GM21786 (cell line): Measurements from ENCODE around the gene NRIP3.

Experiments
- ATAC-seq: cut with Tn5 transposase; IDR thresholded peaks from one replicate; pipeline ENCODE4 v1.9.1; 2021; ENCODE audit not compliant: unreplicated experiment

The NRIP3 gene

DNA sequence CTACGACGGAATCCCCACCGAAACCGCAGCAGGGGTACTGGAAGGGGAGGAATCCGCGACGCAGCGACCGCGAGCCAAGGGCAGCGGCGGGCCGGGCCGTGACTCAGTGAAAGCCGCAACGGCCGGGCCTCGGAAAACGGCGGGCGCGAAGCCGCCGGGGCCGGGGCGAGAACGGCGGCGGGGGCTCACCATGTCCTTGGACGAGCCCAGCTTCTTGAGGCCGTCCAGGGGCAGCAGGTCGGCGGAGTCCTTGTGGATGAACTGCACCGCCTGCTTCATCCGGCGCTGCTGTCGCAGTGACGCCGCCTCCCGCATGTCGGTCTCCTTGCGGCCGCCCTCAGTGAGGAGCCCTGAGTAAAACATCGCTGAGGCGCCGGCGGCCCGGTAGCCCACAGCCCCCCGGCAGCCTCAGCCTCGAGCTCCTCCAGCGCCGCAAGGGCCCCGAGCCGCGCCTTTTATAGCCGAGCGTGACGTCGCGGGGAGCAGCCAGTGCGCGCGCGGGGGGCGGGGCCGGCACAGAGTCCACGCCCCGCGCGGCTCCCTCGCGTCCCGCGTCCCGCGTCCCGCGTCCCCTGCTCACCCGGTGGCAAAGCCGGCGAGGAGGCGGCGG lies at the start of gene NRIP3:
Gene NRIP3, minus strand, starts transcription at position 429 of the 610 bp plus-strand sequence. Its CDS starts 66 bp downstream, at position 363.
- no peak for ATAC-seq

DNA sequence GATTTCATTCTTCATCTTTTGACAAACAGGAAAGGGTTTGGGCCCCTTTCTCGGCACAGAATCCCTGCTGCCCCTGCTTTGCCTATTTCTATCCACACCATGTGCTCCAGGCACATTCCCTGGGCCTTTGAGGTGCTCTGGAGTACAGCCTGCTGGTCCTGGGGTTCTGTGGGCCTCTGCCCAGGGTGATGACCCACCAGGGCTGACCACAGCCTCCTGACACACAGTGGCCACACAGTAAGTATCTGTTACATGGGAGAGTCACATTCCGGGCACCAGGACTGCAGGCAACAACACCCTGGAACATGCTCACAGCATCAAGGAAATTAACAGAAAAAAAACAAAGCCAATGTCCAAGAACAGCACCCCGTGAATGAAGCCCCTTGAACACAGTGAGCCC lies 48.5 kb upstream of the NRIP3 start:
- ATAC-seq: no peak

DNA sequence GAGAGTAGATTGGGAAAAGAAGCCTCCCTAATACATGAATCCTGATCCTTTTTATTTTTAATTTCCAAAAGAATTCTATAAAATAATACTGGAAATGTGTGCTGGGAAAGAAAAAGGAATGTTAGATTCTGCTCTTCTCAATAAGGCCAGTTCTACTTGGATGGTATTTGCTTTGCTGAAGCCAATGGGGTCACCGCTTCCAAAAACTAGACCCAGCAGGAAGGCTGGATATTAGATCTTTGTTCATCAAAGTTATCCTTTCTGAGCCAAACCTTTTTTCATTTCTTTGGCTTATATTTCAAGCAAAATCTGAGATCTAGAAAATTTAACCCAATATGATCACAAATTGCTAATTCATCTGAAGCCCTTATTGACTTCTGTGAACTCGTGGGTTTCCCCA lies 46.2 kb upstream of the NRIP3 start:
- no peak for ATAC-seq

DNA sequence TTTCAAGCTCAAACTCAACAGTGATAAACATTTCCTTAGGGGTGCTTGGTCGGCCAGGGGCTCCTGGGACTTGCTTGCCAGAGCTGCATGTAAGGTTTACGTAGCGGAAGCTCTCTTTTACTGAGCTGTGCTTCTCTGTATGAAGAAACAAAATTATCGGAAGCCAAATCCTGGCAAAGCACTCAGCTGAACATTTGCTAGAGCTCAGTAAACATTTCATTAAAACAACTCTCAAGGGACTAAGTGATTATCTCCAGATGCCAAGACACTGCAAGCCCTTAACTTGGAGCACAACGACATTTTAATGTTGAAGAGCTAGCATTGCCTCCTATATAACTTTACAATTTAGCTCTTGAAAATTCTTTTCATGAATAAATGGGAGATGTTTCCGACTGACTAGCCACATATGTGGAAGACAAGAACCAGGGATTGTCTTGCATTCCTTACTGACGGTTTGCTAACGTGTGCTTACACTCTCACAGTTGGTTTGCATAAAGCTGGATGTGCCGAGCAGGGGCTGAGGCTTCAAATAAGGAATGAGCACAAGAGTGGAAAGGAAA lies 44.2 kb upstream of the NRIP3 start:
- ATAC-seq: no peak

DNA sequence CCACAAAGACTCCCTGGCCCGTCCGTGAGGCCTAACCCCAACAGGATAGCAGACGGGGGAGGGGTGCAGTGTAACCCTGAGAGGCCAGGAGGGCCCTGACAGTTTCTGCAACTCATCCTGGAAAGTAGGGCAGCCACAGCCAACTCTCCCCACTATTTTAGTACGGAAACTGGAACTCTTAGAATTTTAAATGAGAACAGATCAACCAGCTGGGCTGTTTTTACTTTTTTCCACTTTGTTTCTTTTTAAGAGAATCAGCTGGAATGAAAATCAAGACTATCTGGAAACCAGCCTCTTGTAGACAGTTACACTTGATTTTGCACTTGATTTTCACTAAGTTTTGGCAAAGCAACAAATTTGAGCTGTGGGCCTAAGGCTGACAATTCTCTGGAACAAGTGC lies 42.7 kb upstream of the NRIP3 start:
- ATAC-seq: no peak

DNA sequence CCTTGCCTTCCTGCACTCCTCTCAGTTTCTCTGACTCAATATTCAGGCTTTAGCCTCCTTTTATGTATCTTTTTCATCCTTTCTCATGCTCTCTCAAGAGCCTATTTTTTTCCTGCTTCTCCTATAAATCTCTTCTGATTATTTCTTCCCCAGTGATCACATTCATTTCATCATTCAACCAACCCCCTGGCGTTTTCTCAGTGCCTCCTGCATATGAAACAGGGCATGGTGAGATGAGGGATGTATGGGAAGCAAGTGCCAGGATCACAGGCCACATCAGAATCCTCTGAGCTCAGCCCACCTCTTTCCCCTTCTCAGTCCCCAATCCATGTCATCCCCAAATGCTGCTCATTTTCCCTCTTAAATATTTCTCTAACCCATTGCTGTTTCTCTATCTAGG lies 38.7 kb upstream of the NRIP3 start:
- ATAC-seq: no peak

DNA sequence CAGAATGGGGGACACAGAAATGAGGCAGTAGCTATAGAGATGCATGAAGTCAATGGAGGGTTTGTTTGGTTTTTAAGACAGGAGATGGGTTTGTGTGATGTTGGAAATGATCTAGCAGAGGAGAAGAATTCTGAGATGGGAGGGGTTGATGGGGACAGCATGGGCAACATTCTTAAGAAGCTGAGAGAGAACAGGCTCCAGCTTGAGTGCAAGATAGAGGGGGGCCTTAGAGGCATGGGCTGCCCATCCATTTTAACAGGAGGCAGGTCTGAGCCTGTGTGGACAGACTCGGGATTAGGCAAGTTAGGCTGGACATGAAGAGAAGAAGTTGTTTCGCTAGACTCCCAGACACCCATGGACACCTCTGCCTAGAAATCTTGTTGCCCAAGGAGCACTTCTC lies 37.9 kb upstream of the NRIP3 start:
- ATAC-seq: no peak

DNA sequence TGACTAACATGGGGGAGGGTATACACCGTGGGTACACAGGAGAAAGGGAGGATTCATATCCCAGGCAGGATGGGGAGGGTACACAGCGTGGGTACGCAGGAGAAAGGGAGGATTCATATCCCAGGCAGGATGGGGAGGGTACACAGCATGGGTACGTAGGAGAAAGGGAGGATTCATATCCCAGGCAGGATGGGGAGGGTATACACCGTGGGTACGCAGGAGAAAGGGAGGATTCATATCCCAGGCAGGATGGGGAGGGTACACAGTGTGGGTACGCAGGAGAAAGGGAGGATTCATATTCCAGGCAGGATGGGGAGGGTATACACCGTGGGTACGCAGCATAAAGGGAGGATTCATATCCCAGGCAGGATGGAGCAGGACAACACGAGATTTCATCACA lies 36.6 kb upstream of the NRIP3 start:
- ATAC-seq: no peak

DNA sequence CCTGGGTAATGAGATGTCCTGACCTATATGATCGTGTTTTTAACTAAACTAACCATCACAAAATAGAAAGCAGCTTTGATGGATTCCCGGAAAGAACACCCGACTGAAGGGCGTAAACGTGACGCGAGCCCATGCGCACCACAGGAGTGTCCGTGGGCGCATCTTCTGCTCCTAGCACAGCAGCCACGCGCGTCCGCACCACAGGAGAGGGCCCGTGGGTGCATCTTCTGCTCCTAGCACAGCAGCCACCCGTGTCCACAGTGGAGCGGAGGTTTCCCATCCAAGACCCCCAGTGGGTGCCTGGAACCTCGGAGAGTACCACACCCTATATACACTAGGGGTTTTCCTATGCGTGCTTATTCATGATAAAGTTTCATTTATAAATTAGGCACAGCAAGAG lies 36.1 kb upstream of the NRIP3 start:
- ATAC-seq: no peak

DNA sequence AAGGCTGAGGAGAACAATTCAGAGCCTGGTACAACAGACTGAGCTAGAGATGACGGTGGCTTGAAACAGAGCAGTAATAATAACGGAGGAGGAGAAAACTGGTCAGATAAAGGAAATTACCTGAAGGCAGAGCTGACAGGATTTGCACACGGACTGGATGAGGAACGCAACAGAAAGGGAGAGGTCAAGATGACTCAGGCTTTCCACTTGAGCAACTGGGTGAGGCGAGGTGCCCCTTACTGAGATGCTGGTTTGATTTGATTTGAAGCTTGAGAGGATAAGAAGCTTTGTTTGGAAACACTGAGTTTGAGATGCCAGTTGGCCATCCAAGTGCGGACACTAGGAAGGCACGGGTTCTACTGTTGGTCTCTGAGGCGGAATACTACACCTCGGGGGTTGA lies 35.4 kb upstream of the NRIP3 start:
- ATAC-seq: no peak

DNA sequence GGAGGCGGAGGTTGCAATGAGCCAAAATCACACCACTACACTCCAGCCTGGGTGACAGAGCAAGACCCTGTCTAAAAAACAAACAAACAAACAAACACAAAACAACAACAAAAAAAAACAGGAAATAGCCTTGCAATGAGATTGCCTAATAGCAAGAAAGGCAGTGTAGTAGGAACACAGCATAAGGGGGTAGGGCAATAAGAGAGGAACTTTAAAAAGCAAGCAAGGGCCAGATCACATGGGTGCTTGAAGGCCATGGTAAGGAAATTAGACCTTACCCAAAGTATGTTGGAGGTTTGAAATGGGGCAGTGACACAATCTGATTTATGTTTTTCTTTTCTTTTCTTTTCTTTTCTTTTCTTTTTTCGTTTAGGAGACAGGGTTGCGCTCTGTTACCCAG lies 34.7 kb upstream of the NRIP3 start:
- no peak for ATAC-seq

DNA sequence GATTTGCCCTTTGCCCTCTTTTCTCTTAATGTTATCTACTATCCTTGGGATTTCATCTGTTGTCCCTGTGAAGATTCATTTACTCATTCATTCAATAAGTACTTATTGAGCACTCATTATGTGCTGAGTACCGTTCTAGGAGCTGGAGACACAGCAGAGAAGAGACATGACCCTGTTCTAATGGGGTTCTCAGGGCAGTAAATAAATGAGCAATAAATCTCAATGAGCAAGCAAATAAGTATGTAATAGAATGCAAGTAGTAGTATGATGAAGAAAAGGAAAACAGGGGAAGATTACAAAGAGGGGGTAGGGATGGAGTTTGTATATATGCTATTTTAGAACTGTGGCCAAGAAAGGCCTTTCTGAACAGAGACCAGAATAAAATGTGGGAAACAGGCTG lies 34.2 kb upstream of the NRIP3 start:
- no peak for ATAC-seq

DNA sequence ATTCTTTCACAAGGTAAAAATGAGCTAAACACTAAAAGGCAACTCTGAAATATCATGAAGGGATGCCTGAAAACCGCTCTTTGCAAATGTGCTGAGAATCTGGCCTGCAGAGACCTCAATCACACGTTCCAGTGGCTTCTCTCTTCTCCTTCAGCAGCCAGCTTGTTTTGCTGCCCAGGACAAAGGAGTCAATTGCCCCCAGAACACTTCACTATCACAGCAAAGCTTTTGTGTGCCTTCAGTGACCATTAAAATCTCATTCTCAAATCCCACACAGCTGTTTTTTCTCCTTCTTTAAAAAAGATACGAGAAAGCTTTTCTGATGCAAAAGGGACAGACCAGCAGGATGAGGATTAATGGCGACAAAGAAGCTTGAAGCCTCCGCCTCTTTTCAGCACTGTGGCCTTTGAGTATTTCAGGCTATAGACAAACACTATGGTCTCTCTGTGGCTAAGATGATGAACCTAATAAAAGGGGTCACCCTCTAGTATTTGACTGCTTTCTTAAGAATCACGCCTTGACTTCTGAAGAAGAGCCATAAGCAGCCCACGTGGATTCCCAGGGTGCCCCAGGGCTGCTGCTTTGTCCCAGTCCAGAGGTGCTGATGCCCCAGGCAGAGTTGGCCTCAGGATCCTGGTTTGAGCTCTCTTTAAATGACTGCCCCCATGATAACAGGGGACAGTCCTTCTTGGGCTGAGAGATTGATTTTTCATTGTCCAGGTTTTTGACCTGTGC lies 33.4 kb upstream of the NRIP3 start:
- no peak for ATAC-seq

DNA sequence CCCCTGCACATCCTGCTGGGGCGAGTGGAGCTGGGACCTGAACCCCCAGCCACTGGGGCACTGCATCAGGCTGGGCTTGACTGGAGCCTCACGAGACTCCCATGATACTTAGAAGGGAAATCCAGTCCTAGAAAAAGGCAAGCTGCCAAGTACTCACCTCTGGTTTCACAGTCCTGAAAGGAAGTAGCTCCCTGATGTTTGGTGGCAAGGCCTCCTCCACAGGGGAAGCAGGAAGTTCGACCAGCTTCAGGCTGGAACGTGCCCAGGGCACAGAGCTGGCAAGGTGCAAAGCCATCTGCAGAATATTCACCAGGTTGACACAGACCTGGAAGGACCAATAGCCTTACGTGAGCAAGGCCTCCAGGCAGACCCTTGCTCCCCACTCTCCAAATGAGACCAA lies 26.8 kb upstream of the NRIP3 start:
- ATAC-seq: no peak

DNA sequence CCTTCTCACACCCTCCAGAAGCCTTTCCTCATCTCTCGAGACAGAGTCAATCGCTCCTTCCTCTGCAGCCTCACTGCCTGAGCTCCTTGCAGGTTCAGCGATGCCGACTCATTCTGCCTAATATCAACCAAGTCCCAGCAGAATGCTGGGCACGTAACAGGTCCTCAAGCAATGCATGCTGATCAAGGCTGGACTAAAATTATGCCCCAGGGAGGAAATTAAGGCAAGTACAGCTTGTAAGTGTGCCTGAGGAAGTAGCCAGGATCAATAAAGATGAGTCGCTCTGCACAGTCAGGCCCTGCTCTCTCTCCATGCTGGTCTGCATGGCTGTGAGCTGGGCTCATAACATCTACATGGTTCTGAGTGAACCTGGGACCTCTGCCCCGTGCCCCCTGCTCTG lies 25.6 kb upstream of the NRIP3 start:
- ATAC-seq: no peak

DNA sequence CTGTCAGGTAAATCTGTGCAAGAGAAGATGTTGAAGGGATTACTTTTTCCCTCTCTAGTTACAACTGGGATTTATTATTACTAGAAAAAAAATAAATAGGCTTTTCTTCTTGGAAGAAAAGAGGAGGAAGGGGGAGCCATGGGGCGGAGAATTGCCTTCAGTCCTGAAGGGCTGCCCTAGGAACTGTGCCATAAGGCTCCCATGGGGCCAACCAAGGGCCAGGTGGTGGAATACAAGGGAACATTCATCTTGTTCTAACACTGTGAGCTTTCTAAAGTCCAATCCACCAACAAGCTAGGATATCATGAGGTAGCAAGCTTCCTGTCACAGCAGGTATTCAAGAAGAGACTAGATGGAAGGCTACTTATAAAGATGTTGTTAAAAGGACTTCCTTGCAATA lies 24.8 kb upstream of the NRIP3 start:
- no peak for ATAC-seq

DNA sequence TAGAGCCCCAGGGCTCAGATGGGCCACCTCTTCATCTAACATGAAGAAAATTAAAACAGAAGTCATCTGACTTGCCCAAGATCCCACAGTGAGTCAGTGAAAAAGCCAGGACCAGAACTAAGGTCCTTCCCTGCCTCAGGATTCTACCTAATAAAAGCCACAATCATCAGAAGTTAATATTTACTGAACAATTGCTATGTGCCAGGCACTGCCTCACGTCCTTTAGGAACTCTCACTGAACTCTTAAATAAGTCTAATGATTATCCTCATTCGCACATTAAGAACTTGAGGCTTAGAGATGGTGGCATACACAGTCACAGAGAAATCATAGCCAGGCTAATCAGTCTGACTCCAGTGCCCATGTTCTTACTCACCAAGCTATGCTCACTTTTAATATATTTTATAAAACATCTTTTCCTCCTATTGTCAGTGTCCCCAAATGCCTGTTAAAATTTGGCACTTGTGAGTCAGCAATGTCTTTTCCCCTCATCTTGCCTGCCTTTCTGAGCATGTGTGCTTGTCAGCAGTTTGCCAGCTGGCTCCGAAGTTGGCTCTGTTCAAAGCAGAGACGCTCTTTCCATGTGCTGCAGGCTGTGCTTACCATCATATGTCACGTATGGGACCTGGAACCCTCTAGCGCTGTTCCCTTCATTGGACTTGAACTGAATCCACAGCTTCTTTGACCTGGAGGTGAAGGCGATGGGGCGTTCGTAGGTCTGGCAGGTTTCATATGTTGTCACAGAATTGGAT lies 21.5 kb upstream of the NRIP3 start:
- no peak for ATAC-seq

DNA sequence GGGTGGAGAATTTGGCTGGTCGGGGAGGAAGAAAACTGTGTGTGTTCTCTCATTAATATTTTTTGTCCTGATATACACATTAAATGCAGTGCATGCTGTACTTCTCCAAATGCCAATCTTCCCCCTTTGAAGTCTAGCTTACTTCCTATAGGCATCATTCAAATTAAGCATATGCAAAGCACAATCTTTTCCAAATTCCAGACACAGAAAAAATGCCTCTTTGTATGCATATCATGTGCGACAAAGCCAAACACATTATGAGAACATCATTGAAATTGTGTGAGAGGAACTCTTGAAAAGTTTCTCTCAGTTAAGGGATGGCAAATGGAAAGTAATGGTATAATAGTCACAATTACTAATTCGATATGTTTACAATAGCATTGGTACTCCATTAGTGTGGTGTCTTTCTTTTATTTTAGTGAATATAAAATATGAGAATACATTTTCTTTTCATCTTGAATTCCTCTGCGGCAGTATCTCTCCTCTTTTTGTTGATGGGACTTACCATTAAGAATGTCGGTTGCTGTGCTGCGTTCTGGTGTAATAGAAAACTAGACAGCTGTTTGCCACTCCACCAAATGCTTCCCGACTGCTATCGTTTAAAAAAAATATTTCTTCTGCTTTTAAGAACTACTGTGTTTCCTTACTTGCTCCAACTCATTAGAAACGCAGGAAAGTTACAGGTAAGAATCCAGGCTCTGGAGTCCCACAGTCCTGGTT lies 19.3 kb upstream of the NRIP3 start:
- no peak for ATAC-seq

DNA sequence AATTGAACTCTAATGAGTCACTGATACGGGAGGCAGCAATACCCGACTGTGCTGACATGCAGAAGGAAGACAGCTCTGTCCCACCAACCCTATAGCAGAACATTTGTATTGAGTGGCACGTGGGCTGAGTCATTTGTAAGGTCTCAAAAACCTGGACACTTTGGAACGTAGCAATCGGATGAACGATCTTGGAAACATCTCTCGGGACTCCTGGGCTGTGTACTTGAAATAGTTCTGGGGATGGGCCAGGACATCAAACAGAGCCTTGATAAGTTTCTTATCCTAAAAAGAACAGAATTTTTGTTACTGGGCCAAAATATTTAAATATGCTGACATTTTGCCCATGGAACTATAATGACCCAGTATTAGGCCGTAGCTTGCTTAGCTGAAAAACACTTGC lies 17.1 kb upstream of the NRIP3 start:
- ATAC-seq: no peak

DNA sequence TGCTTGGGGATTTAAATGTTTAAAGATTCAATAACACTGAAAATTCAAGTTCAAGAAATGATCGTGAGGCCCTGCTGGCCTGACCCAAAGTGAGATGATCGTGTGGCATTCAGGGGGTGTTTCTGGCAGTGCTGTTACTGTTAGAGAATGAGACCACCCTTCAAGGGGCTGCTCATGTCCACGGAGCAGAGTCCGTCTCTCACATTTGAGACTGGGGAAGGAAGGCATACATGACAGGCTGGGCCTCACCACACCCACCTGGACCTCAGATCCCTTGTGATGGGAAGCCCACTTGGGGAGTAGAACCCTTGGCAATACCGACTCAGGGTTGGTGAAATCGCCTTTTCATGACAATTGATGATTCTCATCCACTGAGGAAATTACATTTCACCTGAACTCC lies 16.1 kb upstream of the NRIP3 start:
- ATAC-seq: no peak

DNA sequence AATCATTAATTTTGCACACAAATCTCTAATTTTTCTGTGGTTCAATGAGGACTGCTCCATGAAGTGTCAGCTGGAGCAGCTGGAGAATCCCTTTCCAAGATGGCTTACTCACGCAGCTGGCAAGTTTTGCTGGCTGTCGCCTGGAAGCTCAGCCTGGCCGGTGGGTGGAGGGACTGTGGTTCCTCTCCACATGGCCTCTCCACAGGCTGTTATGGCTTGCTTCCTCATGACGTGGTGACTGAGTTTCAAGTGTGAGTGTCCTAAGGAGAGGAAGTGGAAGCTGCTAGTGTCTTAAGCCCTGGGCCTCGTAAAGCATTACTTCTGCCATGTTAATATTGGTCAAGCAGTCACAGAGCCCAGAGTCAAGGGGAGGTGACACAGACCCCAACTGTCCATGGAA lies 14.0 kb upstream of the NRIP3 start:
- ATAC-seq: no peak
